ENCODE data around the gene MSI2.

DNA sequence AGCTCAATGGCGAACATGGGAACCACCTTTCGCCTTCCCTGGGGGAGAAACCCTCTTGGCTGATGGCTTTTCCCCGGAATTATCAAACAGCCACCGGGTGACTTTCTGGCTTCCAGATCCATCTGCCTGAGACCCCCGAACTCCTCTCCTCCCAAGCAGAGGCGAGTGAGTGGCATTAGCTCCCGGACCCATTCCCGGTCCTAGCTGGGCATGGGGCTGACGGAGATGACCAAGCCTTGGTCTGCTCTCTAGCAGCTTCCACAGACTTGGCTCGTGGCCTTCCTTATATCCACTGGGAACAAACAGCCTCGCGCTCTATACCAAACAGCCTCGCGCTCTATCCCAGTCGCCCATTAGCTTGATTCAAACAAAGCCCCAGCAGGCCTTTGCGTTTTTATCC is 426.4 kb downstream of the MSI2 start:
- TF ChIP-seq, protein P1, sequence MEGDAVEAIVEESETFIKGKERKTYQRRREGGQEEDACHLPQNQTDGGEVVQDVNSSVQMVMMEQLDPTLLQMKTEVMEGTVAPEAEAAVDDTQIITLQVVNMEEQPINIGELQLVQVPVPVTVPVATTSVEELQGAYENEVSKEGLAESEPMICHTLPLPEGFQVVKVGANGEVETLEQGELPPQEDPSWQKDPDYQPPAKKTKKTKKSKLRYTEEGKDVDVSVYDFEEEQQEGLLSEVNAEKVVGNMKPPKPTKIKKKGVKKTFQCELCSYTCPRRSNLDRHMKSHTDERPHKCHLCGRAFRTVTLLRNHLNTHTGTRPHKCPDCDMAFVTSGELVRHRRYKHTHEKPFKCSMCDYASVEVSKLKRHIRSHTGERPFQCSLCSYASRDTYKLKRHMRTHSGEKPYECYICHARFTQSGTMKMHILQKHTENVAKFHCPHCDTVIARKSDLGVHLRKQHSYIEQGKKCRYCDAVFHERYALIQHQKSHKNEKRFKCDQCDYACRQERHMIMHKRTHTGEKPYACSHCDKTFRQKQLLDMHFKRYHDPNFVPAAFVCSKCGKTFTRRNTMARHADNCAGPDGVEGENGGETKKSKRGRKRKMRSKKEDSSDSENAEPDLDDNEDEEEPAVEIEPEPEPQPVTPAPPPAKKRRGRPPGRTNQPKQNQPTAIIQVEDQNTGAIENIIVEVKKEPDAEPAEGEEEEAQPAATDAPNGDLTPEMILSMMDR (IDR thresholded peaks at IDR 0.05) = no peak
- TF ChIP-seq POLR2A (IDR thresholded peaks at IDR 0.05) = no peak
- TF ChIP-seq POLR2AphosphoS5 (IDR thresholded peaks at IDR 0.05) = no peak
